A549 (cell line): ENCODE results near the gene SOD3. TPM values are rescaled to one million over a fixed set of nuclear protein-coding genes. Genes with fewer than 3 reads are reported as not detected.

ENCODE experiments used
- ATAC-seq, 2 experiments: fragments of 200-7000 bp in 1 of 2; fragments of >200 bp in 1 of 2; cut with Nextera tagmentation in 1 of 2; cut with Tn5 transposase in 1 of 2; 3 replicates each; pipeline versions ENCODE4 v1.8.0 to v1.9.1; 2018 to 2020; ENCODE audit warnings: mild to moderate bottlenecking in 1 of 2, moderate library complexity in 1 of 2
- CTCF ChIA-PET: fragments of 300-600 bp; sonication (Branson Sonifier 250); formaldehyde crosslinking; extraction: SDS; loops from one replicate; lab custom pipeline; 2021; ENCODE audit warnings: antibody characterized with exemption, inconsistent platforms; lab: Yijun Ruan, JAX
- POLR2A ChIA-PET: fragments of 350-600 bp; formaldehyde crosslinking; extraction: SDS; loops from one replicate; lab custom pipeline; 2021; ENCODE audit warnings: antibody characterized with exemption, inconsistent platforms; lab: Yijun Ruan, JAX
- DNase-seq, 2 experiments: peaks; one replicate each; pipeline versions ENCODE4 v3.0.0 to v3.0.0-alpha.2; 2011 to 2016; ENCODE audit warnings: low read depth in 1 of 2, low spot score in 1 of 2
- FAIRE-seq: peaks from 2 replicates; lab custom pipeline; 2011; peaks lifted over from hg19 to GRCh38; lab: Jason Lieb, UNC
- H3K27ac ChIP-seq, 2 experiments: fragments of >200 bp; sonication (Bioruptor Twin); formaldehyde crosslinking; 3 replicates each; pipeline ENCODE4 v1.5.1; 2016 to 2017
- H3K4me1 ChIP-seq: fragments of >200 bp; sonication (Bioruptor Twin); formaldehyde crosslinking; 3 replicates; pipeline ENCODE4 v1.6.1; 2016
- H3K4me2 ChIP-seq: fragments of >200 bp; sonication (Bioruptor Twin); formaldehyde crosslinking; 3 replicates; pipeline ENCODE4 v1.6.1; 2016
- H3K4me3 ChIP-seq: fragments of >200 bp; sonication (Bioruptor Twin); formaldehyde crosslinking; 3 replicates; pipeline ENCODE4 v1.5.1; 2016
- H3K9me3 ChIP-seq: fragments of >200 bp; sonication (Bioruptor Twin); formaldehyde crosslinking; 3 replicates; pipeline ENCODE4 v1.6.1; 2016
- BHLHE40 ChIP-seq: IDR thresholded peaks from 2 replicates; pipeline ENCODE4 v1.6.1; 2012; ENCODE audit warnings: low read depth, low read length, inconsistent platforms
- CBX2 ChIP-seq: fragments of 200-600 bp; sonication (generic); IDR thresholded peaks from 2 replicates; pipeline ENCODE4 v1.6.1; 2016; ENCODE audit warnings: low read depth, mild to moderate bottlenecking, borderline replicate concordance
- CEBPB ChIP-seq, 2 experiments: fragments of >200 bp in 1 of 2; sonication (Bioruptor Twin) in 1 of 2; formaldehyde crosslinking in 1 of 2; IDR thresholded peaks; 2 replicates each; pipeline ENCODE4 v1.6.1; 2012 to 2016
- CHD4 ChIP-seq: fragments of 200-600 bp; sonication (generic); IDR thresholded peaks from 2 replicates; pipeline ENCODE4 v1.6.1; 2016; ENCODE audit warnings: antibody characterized with exemption, mild to moderate bottlenecking, borderline replicate concordance
- EP300 ChIP-seq, 2 experiments: fragments of >200 bp; sonication (Bioruptor Twin); formaldehyde crosslinking; IDR thresholded peaks; 2 replicates in 1 of 2; 3 replicates in 1 of 2; pipeline ENCODE4 v1.6.1; 2016 to 2017
- ESRRA ChIP-seq: fragments of 150-350 bp; IDR thresholded peaks from 2 replicates; pipeline ENCODE4 v1.6.1; 2014; ENCODE audit warnings: mild to moderate bottlenecking, low read length, borderline replicate concordance
- FOXS1 ChIP-seq: fragments of 250-450 bp; sonication (Bioruptor Pico); IDR thresholded peaks from 2 replicates; pipeline ENCODE4 v1.5.0; 2020; ENCODE audit warnings: mild to moderate bottlenecking, moderate library complexity
- GATA3 ChIP-seq: IDR thresholded peaks from 2 replicates; pipeline ENCODE4 v1.6.1; 2012; ENCODE audit warnings: borderline replicate concordance
- HEYL ChIP-seq: fragments of 250-450 bp; sonication (Bioruptor Pico); IDR thresholded peaks from 2 replicates; pipeline ENCODE4 v1.8.0; 2021; ENCODE audit warnings: mild to moderate bottlenecking, moderate library complexity
- HOXB13 ChIP-seq: fragments of 250-450 bp; sonication (Bioruptor Pico); IDR thresholded peaks from 2 replicates; pipeline ENCODE4 v1.5.0; 2020; ENCODE audit warnings: low read depth, mild to moderate bottlenecking, moderate library complexity
- HOXB5 ChIP-seq: fragments of 250-450 bp; sonication (Bioruptor Pico); IDR thresholded peaks from 2 replicates; pipeline ENCODE4 v1.5.0; 2020; ENCODE audit warnings: mild to moderate bottlenecking, moderate library complexity
- JUNB ChIP-seq: fragments of >200 bp; sonication (Bioruptor Twin); formaldehyde crosslinking; IDR thresholded peaks from 2 replicates; pipeline ENCODE4 v1.6.1; 2016
- KDM1A ChIP-seq: fragments of 200-600 bp; sonication (generic); IDR thresholded peaks from 2 replicates; pipeline ENCODE4 v1.6.1; 2016; ENCODE audit warnings: low read depth, mild to moderate bottlenecking
- KDM5A ChIP-seq: fragments of 200-600 bp; sonication (generic); IDR thresholded peaks from 2 replicates; pipeline ENCODE4 v1.6.1; 2016; ENCODE audit warnings: antibody characterized with exemption, mild to moderate bottlenecking
- MYC ChIP-seq: IDR thresholded peaks from 2 replicates; pipeline ENCODE4 v1.6.1; 2012; ENCODE audit warnings: mild to moderate bottlenecking, inconsistent platforms, low read length, improper control_type of control experiment, borderline replicate concordance
- NFE2L2 ChIP-seq: fragments of 150-350 bp; conservative IDR thresholded peaks from 2 replicates; pipeline ENCODE4 v1.6.1; 2014; ENCODE audit warnings: low read length
- NR3C1 ChIP-seq: fragments of >200 bp; sonication (Bioruptor Twin); formaldehyde crosslinking; IDR thresholded peaks from 3 replicates; pipeline ENCODE4 v1.6.1; 2017
- POLR2A ChIP-seq: IDR thresholded peaks from 2 replicates; pipeline ENCODE4 v1.6.1; 2012; ENCODE audit warnings: mild to moderate bottlenecking, low read length
- POLR2AphosphoS2 ChIP-seq: conservative IDR thresholded peaks from 2 replicates; pipeline ENCODE4 v1.6.1; 2012; ENCODE audit warnings: low read length, improper control_type of control experiment, inconsistent platforms
- RAD21 ChIP-seq, 2 experiments: fragments of >200 bp in 1 of 2; sonication (Bioruptor Twin) in 1 of 2; formaldehyde crosslinking in 1 of 2; IDR thresholded peaks in 1 of 2; conservative IDR thresholded peaks in 1 of 2; 2 replicates in 1 of 2; 3 replicates in 1 of 2; pipeline ENCODE4 v1.6.1; 2012 to 2018; ENCODE audit warnings: inconsistent platforms in 1 of 2
- RFX5 ChIP-seq: fragments of 450-650 bp; IDR thresholded peaks from 2 replicates; pipeline ENCODE4 v1.7.1; 2014; ENCODE audit warnings: antibody characterized with exemption, mild to moderate bottlenecking, moderate library complexity
- SREBF2 ChIP-seq: fragments of 450-650 bp; IDR thresholded peaks from 2 replicates; pipeline ENCODE4 v1.6.1; 2014; ENCODE audit warnings: mild to moderate bottlenecking, moderate library complexity
- TFCP2L1 ChIP-seq: fragments of 250-450 bp; sonication (Bioruptor Pico); IDR thresholded peaks from 2 replicates; pipeline ENCODE4 v1.5.0; 2021; ENCODE audit warnings: mild to moderate bottlenecking
- ZC3H11A ChIP-seq: fragments of 450-650 bp; IDR thresholded peaks from 2 replicates; pipeline ENCODE4 v1.6.1; 2014; ENCODE audit warnings: antibody characterized with exemption, mild to moderate bottlenecking
- ZNF302 ChIP-seq: fragments of 250-450 bp; sonication (Bioruptor Pico); IDR thresholded peaks from 2 replicates; pipeline ENCODE4 v1.9.0; 2021; ENCODE audit warnings: inconsistent platforms, mild to moderate bottlenecking, moderate library complexity
- ZSCAN20 ChIP-seq: fragments of 250-450 bp; sonication (Bioruptor Pico); IDR thresholded peaks from 2 replicates; pipeline ENCODE4 v1.8.0; 2022; ENCODE audit warnings: mild to moderate bottlenecking, moderate library complexity
- WGBS: methylation state at CpG from one replicate; pipeline ENCODE4 v1.1.6; 2017; ENCODE audit errors: missing lambda C conversion rate; 5-methylcytosine and 5-hydroxymethylcytosine counted together
- polyA plus RNA-seq, 4 experiments: library from polyadenylated mRNA; depleted of rRNA in 3 of 4; stranded (reverse); fragments of >200 nt; fragmentation: RNase III in 1 of 4; extraction: RNeasy Plus Mini Kit Qiagen cat#74134 plus additional on column Dnase treatment in 1 of 4; gene quantifications; 2 replicates in 3 of 4; 3 replicates in 1 of 4; pipeline ENCODE4 v1.2.3, GENCODE V29; 2011 to 2017
- TF ChIP-seq, protein P1 (sequence below): fragments of >200 bp; sonication (Bioruptor Twin); formaldehyde crosslinking; IDR thresholded peaks from 2 replicates; pipeline ENCODE4 v1.6.1; 2016
- TF ChIP-seq, protein P2 (sequence below): fragments of 450-650 bp; IDR thresholded peaks from 2 replicates; pipeline ENCODE4 v1.6.1; 2014; ENCODE audit warnings: antibody characterized with exemption
- TF ChIP-seq, protein P3 (sequence below): IDR thresholded peaks from 2 replicates; pipeline ENCODE4 v1.6.1; 2012
- TF ChIP-seq, protein P4 (sequence below): fragments of >200 bp; sonication (Bioruptor Twin); formaldehyde crosslinking; IDR thresholded peaks from 3 replicates; pipeline ENCODE4 v1.5.1; 2016

The SOD3 gene
- polyA plus RNA-seq, 2 of the 4 experiments (the other 2 are of a cell fraction), result not detected

DNA sequence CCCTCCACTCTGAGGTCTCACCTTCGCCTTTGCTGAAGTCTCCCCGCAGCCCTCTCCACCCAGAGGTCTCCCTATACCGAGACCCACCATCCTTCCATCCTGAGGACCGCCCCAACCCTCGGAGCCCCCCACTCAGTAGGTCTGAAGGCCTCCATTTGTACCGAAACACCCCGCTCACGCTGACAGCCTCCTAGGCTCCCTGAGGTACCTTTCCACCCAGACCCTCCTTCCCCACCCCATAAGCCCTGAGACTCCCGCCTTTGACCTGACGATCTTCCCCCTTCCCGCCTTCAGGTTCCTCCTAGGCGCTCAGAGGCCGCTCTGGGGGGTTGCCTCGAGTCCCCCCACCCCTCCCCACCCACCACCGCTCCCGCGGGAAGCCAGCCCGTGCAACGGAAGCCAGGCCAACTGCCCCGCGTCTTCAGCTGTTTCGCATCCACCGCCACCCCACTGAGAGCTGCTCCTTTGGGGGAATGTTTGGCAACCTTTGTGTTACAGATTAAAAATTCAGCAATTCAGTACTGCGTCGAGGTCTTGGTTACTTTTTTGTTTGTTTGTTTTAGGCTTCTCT lies 5.0 kb downstream of the SOD3 start:
- Histone ChIP-seq H3K27ac (no peak overlapping the region), H3K4me3 (no peak overlapping the region), H3K4me1 (no peaks in the 10 kb centered on the region), H3K4me2 (no peak overlapping the region), H3K9me3 (no peaks in the 10 kb centered on the region)
- WGBS, result 71% methylated on average over 15 of the region's 25 CpGs
- TF ChIP-seq EP300 (IDR thresholded peaks at IDR 0.05) (no peak), TFCP2L1 (CRISPR knock-in tag) (no peak), RAD21 (conservative IDR thresholded peaks at IDR 0.05 in 1 of 2, IDR thresholded peaks at IDR 0.05 in 1 of 2) (no peak), HOXB13 (no peak), ZSCAN20 (CRISPR knock-in tag) (no peak), POLR2AphosphoS2 (no peak), GATA3 (no peak), CHD4 (no peak), FOXS1 (CRISPR knock-in tag) (no peak), MYC (no peak), JUNB (no peak), NR3C1 (no peak)
- TF ChIP-seq, protein P1, sequence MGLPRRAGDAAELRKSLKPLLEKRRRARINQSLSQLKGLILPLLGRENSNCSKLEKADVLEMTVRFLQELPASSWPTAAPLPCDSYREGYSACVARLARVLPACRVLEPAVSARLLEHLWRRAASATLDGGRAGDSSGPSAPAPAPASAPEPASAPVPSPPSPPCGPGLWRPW, result no peak
- TF ChIP-seq, protein P2, sequence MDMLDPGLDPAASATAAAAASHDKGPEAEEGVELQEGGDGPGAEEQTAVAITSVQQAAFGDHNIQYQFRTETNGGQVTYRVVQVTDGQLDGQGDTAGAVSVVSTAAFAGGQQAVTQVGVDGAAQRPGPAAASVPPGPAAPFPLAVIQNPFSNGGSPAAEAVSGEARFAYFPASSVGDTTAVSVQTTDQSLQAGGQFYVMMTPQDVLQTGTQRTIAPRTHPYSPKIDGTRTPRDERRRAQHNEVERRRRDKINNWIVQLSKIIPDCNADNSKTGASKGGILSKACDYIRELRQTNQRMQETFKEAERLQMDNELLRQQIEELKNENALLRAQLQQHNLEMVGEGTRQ, result no peak
- POLR2A ChIA-PET, result no interaction called here
- FAIRE-seq (no peak), ATAC-seq (no peak), DNase-seq (no peak)
- CTCF ChIA-PET, result interaction anchor here (0.9 kb wide), 1 partner anchor 246 kb away, joined by 3 read pairs; no protein-coding TSS in a partner anchor

DNA sequence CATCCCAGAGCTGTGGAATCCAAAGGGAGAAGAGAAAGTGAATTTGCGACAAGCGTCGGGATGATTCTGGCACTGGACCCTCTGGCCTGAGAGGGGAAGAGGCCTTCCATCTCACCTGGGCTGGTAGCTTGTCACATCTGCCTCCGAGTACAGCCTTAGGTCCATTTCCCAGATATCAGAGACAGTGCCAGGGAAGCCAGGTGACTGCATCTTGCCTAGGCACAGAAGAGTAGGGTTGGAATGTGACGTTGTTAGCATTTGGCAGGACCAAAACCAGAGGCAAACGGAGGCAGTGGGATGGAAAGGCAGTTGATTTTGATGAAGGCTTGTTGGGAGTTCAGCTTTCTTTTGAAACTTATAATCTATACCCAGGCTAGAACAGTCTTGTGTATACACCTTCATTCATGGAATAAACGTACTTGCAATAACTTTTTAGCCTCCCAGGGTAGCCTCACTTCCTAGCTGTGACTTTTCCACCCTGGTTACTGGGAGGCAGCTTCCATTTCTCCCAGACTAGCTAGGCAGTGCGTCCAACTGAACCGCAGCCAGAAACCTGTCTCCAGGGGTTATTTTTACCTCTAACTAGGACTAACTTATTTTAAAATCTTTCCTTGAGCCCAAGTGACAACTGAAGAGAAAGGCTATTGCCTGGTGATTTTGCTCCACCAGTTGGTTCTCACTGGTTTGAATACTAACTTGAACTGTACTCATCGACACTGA lies 5.9 kb downstream of the SOD3 start:
- H3K4me1 ChIP-seq, result no peaks in the 10 kb centered on the region
- ChIA-PET CTCF (interaction anchor here (0.9 kb wide), 1 partner anchor 247 kb away, joined by 3 read pairs; no protein-coding TSS in a partner anchor), POLR2A (no interaction called here)
- TF ChIP-seq HEYL (CRISPR knock-in tag) (no peak), CEBPB (IDR thresholded peaks at IDR 0.05) (no peak), RAD21 (conservative IDR thresholded peaks at IDR 0.05 in 1 of 2, IDR thresholded peaks at IDR 0.05 in 1 of 2) (no peak), KDM5A (no peak), MYC (no peak)
- no peak overlapping the region for H3K4me2 ChIP-seq
- no peak for DNase-seq
- H3K9me3 ChIP-seq, result no peaks in the 10 kb centered on the region
- ATAC-seq, result no peak
- no peak overlapping the region for H3K4me3 ChIP-seq
- no peak overlapping the region for H3K27ac ChIP-seq
- no peak for FAIRE-seq
- 70% methylated on average over 10 of the region's 10 CpGs for WGBS

DNA sequence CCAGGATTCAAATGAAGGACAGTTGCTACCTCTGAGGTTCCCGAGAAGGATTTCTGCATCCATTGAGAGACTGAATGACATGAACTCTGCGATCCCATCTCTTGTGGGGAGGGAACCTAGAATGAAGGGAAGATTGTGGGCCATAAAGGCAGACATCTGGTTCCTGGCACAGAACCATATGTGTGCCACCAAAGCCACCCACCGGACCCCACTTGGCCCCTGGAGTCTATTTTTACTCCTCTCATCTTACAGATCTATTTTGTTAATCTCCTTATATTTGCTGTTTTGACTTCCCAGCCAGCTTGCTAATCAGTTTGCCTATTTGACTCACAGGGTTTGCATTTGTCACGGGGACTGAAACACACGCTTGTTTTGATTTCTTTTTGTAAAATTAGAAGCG lies 7.3 kb downstream of the SOD3 start:
- TF ChIP-seq RFX5 (no peak), CBX2 (no peak), EP300 (IDR thresholded peaks at IDR 0.05) (no peak), NR3C1 (no peak), ESRRA (no peak), ZC3H11A (no peak), ZNF302 (CRISPR knock-in tag) (no peak), KDM5A (no peak), KDM1A (no peak), BHLHE40 (no peak), POLR2A (no peak), SREBF2 (no peak), HOXB5 (CRISPR knock-in tag) (no peak), NFE2L2 (no peak)
- TF ChIP-seq, protein P3, sequence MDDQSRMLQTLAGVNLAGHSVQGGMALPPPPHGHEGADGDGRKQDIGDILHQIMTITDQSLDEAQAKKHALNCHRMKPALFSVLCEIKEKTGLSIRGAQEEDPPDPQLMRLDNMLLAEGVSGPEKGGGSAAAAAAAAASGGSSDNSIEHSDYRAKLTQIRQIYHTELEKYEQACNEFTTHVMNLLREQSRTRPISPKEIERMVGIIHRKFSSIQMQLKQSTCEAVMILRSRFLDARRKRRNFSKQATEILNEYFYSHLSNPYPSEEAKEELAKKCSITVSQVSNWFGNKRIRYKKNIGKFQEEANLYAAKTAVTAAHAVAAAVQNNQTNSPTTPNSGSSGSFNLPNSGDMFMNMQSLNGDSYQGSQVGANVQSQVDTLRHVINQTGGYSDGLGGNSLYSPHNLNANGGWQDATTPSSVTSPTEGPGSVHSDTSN, result no peak
- TF ChIP-seq, protein P4, sequence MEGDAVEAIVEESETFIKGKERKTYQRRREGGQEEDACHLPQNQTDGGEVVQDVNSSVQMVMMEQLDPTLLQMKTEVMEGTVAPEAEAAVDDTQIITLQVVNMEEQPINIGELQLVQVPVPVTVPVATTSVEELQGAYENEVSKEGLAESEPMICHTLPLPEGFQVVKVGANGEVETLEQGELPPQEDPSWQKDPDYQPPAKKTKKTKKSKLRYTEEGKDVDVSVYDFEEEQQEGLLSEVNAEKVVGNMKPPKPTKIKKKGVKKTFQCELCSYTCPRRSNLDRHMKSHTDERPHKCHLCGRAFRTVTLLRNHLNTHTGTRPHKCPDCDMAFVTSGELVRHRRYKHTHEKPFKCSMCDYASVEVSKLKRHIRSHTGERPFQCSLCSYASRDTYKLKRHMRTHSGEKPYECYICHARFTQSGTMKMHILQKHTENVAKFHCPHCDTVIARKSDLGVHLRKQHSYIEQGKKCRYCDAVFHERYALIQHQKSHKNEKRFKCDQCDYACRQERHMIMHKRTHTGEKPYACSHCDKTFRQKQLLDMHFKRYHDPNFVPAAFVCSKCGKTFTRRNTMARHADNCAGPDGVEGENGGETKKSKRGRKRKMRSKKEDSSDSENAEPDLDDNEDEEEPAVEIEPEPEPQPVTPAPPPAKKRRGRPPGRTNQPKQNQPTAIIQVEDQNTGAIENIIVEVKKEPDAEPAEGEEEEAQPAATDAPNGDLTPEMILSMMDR, result no peak
- no peak overlapping the region for H3K4me3 ChIP-seq
- CTCF ChIA-PET, result no interaction called here
- POLR2A ChIA-PET, result no interaction called here
- H3K4me2 ChIP-seq, result no peak overlapping the region
- 76% methylated on average over 6 of the region's 6 CpGs for WGBS
- no peaks in the 10 kb centered on the region for H3K4me1 ChIP-seq
- DNase-seq, result no peak
- H3K9me3 ChIP-seq, result no peaks in the 10 kb centered on the region
- no peak overlapping the region for H3K27ac ChIP-seq
- no peak for FAIRE-seq
- ATAC-seq, result no peak
